Keratinocyte (primary cell): Measurements from ENCODE around the gene RRAS2.

ENCODE experiments used
- EZH2 ChIP-seq: IDR thresholded peaks from one replicate; pipeline ENCODE4 v1.6.1; 2012; ENCODE audit warnings: inconsistent platforms, mild to moderate bottlenecking, low read length, moderate library complexity
- TF ChIP-seq, protein P1 (sequence below), 3 experiments: IDR thresholded peaks in 1 of 3; conservative IDR thresholded peaks in 1 of 3; optimal IDR thresholded peaks in 1 of 3; 2 replicates in 2 of 3; 3 replicates in 1 of 3; pipeline versions ENCODE3 to v1.5.1; 2011; ENCODE audit warnings: low read length in 3 of 3, mild to moderate bottlenecking in 3 of 3, moderate library complexity in 2 of 3, control low read depth in 1 of 3, inconsistent platforms in 1 of 3; ENCODE audit not compliant: insufficient read depth in 2 of 3; ENCODE audit errors: extremely low read depth in 1 of 3

- TF ChIP-seq, protein P1, sequence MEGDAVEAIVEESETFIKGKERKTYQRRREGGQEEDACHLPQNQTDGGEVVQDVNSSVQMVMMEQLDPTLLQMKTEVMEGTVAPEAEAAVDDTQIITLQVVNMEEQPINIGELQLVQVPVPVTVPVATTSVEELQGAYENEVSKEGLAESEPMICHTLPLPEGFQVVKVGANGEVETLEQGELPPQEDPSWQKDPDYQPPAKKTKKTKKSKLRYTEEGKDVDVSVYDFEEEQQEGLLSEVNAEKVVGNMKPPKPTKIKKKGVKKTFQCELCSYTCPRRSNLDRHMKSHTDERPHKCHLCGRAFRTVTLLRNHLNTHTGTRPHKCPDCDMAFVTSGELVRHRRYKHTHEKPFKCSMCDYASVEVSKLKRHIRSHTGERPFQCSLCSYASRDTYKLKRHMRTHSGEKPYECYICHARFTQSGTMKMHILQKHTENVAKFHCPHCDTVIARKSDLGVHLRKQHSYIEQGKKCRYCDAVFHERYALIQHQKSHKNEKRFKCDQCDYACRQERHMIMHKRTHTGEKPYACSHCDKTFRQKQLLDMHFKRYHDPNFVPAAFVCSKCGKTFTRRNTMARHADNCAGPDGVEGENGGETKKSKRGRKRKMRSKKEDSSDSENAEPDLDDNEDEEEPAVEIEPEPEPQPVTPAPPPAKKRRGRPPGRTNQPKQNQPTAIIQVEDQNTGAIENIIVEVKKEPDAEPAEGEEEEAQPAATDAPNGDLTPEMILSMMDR (optimal IDR thresholded peaks at IDR 0.05 in 1 of 3, IDR thresholded peaks at IDR 0.05 in 1 of 3, conservative IDR thresholded peaks at IDR 0.05 in 1 of 3; ENCODE audit: extremely low read depth in 1 of 3, insufficient read depth in 2 of 3, low read length in 3 of 3), result no peak
- no peak for TF ChIP-seq EZH2
These were observed 124.5 kb downstream of the RRAS2 start for GRCh38 chr11:14234446-14234845.
